IMR-90 (cell line): ENCODE results near the gene CIAO2A.

Experiments used
- CEBPB ChIP-seq: IDR thresholded peaks from 2 replicates; pipeline ENCODE4 v1.6.1; 2012; ENCODE audit warnings: low read depth, low read length, improper control_type of control experiment
- CHD1 ChIP-seq: IDR thresholded peaks from 2 replicates; pipeline ENCODE4 v1.6.1; 2012; ENCODE audit warnings: low read depth, low read length, improper control_type of control experiment
- ELK1 ChIP-seq: fragments of 150-350 bp; IDR thresholded peaks from 2 replicates; pipeline ENCODE4 v1.6.1; 2016; ENCODE audit warnings: low read depth, mild to moderate bottlenecking, low read length, moderate library complexity, borderline replicate concordance
- FOS ChIP-seq: fragments of 150-350 bp; IDR thresholded peaks from 2 replicates; pipeline ENCODE4 v1.6.1; 2016; ENCODE audit warnings: low read depth, low read length
- MAZ ChIP-seq: IDR thresholded peaks from 2 replicates; pipeline ENCODE4 v1.6.1; 2012; ENCODE audit warnings: low read depth, mild to moderate bottlenecking, low read length, improper control_type of control experiment, moderate library complexity, borderline replicate concordance
- MXI1 ChIP-seq: IDR thresholded peaks from 2 replicates; pipeline ENCODE4 v1.6.1; 2012; ENCODE audit warnings: low read depth, mild to moderate bottlenecking, low read length, moderate library complexity, borderline replicate concordance
- POLR2A ChIP-seq: IDR thresholded peaks from 2 replicates; pipeline ENCODE4 v1.6.1; 2012; ENCODE audit warnings: mild to moderate bottlenecking, low read depth, low read length
- RAD21 ChIP-seq: IDR thresholded peaks from 2 replicates; pipeline ENCODE4 v1.6.1; 2012; ENCODE audit warnings: low read length, improper control_type of control experiment
- RCOR1 ChIP-seq: IDR thresholded peaks from 2 replicates; pipeline ENCODE4 v1.6.1; 2012; ENCODE audit warnings: mild to moderate bottlenecking, low read length, improper control_type of control experiment; ENCODE audit not compliant: insufficient replicate concordance
- RFX5 ChIP-seq: IDR thresholded peaks from 2 replicates; pipeline ENCODE4 v1.8.0; 2012; ENCODE audit warnings: low read depth, mild to moderate bottlenecking, low read length, moderate library complexity
- SMC3 ChIP-seq: fragments of 150-350 bp; IDR thresholded peaks from 2 replicates; pipeline ENCODE4 v1.6.1; 2016; ENCODE audit warnings: low read depth, mild to moderate bottlenecking, antibody characterized with exemption, low read length, moderate library complexity
- TF ChIP-seq, protein P1 (sequence below): conservative IDR thresholded peaks from 2 replicates; pipeline ENCODE4 v1.5.1; 2012; ENCODE audit warnings: mild to moderate bottlenecking, low read depth, low read length, improper control_type of control experiment
- TF ChIP-seq, protein P2 (sequence below): fragments of 150-350 bp; IDR thresholded peaks from 2 replicates; pipeline ENCODE4 v1.6.1; 2017; ENCODE audit warnings: mild to moderate bottlenecking, antibody characterized with exemption, low read length, low read depth

DNA sequence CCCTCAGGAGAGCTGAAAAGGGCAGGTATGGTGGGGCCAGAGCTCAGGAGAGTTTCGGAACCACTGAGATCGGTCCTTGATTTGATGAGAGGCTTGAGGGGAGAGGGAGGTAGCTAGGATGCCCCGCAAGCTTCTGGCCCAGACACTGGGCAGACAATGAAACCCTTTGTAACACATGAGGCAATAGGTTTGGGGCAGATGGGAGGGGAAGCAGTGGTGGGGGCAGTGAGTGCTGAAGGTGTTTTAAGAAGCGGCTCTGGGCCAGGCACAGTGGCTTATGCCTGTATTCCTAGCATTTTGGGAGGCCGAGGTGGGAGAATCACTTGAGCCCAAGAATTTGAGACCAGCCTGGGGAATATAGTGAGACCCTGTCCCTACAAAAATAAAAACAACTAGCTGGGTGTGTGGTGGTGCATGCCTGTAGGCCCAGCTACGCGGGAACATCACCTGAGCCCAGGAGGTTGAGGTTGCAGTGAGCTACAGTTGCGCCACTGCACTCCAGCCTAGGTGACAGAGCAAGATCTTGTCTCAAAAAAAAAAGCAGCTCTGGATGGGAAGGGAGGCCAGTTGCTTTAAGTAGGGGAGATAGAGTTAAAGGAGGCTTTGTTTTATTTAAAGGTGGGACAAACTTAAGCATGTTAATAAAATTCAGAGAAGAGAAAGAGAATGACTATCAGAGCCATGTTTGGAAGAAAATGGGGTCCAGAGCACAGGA is 48.3 kb upstream of the CIAO2A start:
- TF ChIP-seq RCOR1 (no peak), POLR2A (no peak), RFX5 (no peak), CEBPB (no peak), RAD21 (no peak), FOS (no peak), MAZ (no peak), SMC3 (no peak), MXI1 (no peak), CHD1 (no peak), ELK1 (no peak)
- TF ChIP-seq, protein P1, sequence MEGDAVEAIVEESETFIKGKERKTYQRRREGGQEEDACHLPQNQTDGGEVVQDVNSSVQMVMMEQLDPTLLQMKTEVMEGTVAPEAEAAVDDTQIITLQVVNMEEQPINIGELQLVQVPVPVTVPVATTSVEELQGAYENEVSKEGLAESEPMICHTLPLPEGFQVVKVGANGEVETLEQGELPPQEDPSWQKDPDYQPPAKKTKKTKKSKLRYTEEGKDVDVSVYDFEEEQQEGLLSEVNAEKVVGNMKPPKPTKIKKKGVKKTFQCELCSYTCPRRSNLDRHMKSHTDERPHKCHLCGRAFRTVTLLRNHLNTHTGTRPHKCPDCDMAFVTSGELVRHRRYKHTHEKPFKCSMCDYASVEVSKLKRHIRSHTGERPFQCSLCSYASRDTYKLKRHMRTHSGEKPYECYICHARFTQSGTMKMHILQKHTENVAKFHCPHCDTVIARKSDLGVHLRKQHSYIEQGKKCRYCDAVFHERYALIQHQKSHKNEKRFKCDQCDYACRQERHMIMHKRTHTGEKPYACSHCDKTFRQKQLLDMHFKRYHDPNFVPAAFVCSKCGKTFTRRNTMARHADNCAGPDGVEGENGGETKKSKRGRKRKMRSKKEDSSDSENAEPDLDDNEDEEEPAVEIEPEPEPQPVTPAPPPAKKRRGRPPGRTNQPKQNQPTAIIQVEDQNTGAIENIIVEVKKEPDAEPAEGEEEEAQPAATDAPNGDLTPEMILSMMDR: no peak
- TF ChIP-seq, protein P2, sequence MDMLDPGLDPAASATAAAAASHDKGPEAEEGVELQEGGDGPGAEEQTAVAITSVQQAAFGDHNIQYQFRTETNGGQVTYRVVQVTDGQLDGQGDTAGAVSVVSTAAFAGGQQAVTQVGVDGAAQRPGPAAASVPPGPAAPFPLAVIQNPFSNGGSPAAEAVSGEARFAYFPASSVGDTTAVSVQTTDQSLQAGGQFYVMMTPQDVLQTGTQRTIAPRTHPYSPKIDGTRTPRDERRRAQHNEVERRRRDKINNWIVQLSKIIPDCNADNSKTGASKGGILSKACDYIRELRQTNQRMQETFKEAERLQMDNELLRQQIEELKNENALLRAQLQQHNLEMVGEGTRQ: no peak
